Adrenal gland (tissue), 12 donors: ENCODE data around the gene ZPBP2. TPM values are rescaled to one million over a fixed set of nuclear protein-coding genes. Genes with fewer than 3 reads are reported as not detected.
"Not testable (repeated sequence)": the region's sequence is repeated elsewhere in the genome, so short reads cannot be mapped to it uniquely, and the experiment has no call there.

ENCODE experiments used
- DNase-seq, 7 donors: peaks; one replicate each; pipeline ENCODE4 v3.0.0-alpha.2; 2019 to 2020
- H3K27ac ChIP-seq, 5 donors: fragments of 200-600 bp; sonication (generic) in 4 of 5; 1 replicate in 3 of 5; 2 replicates in 2 of 5; pipeline versions ENCODE4 v1.5.1 to v1.8.0; 2016 to 2020; ENCODE audit warnings: mild to moderate bottlenecking in 1 of 5
- H3K27me3 ChIP-seq: fragments of 200-600 bp; 2 replicates; pipeline ENCODE4 v1.8.0; 2021
- H3K36me3 ChIP-seq, 2 donors: fragments of 200-600 bp; replicated peaks in 1 of 2; 1 replicate in 1 of 2; 2 replicates in 1 of 2; pipeline versions ENCODE4 v1.5.1 to v1.8.0; 2018 to 2022
- H3K4me1 ChIP-seq, 2 donors: fragments of 200-600 bp; replicated peaks in 1 of 2; 1 replicate in 1 of 2; 2 replicates in 1 of 2; pipeline versions ENCODE4 v1.5.1 to v1.8.0; 2018 to 2021
- H3K4me3 ChIP-seq, 4 donors: fragments of 200-600 bp; sonication (generic) in 3 of 4; one replicate each; pipeline ENCODE4 v1.5.1; 2016 to 2018
- H3K9me3 ChIP-seq, 3 donors: fragments of 200-600 bp; sonication (generic) in 1 of 3; replicated peaks in 1 of 3; 1 replicate in 2 of 3; 2 replicates in 1 of 3; pipeline versions ENCODE4 v1.5.1 to v1.8.0; 2016 to 2021
- POLR2A ChIP-seq, 2 donors: fragments of 450-650 bp; IDR thresholded peaks; one replicate each; pipeline ENCODE4 v1.6.1; 2017; ENCODE audit warnings: antibody characterized with exemption in 2 of 2, mild to moderate bottlenecking in 2 of 2, moderate library complexity in 1 of 2
- WGBS, 4 donors: extraction: QIAGEN DNeasy Blood & Tissue Kit in 2 of 4; methylation state at CpG; one replicate each; pipeline versions ENCODE4 v1.1.5 to v1.1.7; 2013 to 2017; 5-methylcytosine and 5-hydroxymethylcytosine counted together
- intact Hi-C, 2 donors: fragments of 100-400 bp; cut with DNase I; formaldehyde crosslinking; loops; one replicate each; pipeline versions ENCODE4 v1.14.1 to v1.15.0; 2022 to 2023
- polyA plus RNA-seq, 3 donors: library from polyadenylated mRNA; stranded (reverse); fragments of 200-250 nt in 2 of 3; fragments of 350-450 nt in 1 of 3; fragmentation: Illumina TruSeq in 1 of 3; extraction: RNeasy Lipid Tissue Mini Kit (QIAGEN cat#74804) in 1 of 3; gene quantifications; one replicate each; pipeline ENCODE4 v1.2.3, GENCODE V29; 2013 to 2014
- total RNA-seq, 9 donors: library from RNA; depleted of rRNA in 4 of 9; stranded (reverse); fragments of >200 nt in 4 of 9; fragments of 120-200 nt in 1 of 9; fragmentation: NEBNext Ultra II Directional in 1 of 9; extraction: Animal tissue kit (Norgen Biotek cat#: 25700) in 1 of 9; gene quantifications; one replicate each; pipeline versions ENCODE4 v1.1.0 to v1.2.4, GENCODE V29; 2013 to 2023
- TF ChIP-seq, protein P1 (sequence below), 6 experiments: fragments of 450-650 bp in 4 of 6; fragments of 200-600 bp in 2 of 6; sonication (generic) in 1 of 6; IDR thresholded peaks; 1 replicate in 5 of 6; 2 replicates in 1 of 6; pipeline versions ENCODE4 v1.5.1 to v1.8.0; 2016 to 2021; ENCODE audit warnings: antibody characterized with exemption in 6 of 6, mild to moderate bottlenecking in 2 of 6, moderate library complexity in 1 of 6
- donor health status: healthy with polysubstance abuse.
- donor health status: Bipolar disorder and iron deficiency.
- donor health status: DM: yes; HTN: yes; CAD: no.
- donor health status: DM: no; HTN: no; CAD: no.
- donor health status: DM: no; HTN: no; CAD: no.
- donor health status: DM: yes; HTN: yes; CAD: no.

Gene ZPBP2
- total and polyA plus RNA-seq, 12 donors, result not detected

DNA sequence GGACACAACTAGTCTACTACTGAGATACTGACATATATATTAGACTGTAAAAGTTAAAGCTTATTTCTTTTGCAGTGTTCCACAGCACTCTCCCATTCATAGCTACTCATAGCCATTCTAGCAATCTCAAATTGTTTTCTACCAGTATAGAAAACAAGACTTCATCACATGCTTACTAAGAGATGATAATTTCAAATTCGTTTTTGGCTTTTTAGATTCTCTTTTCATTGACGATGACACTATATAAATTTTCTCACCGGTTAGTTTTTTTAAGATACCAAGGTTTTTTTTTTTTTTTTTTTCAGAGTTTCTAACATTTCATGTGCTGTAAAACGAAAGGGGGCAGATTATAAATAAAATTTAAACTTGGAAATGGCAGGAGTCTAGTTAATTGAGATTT, 21.8 kb upstream of the ZPBP2 start:
- intact Hi-C loops, result no loop called here
- 58 to 63% (median 60%) methylated on average over 4 of the region's 4 CpGs for WGBS, 4 donors
- peaks cover 41% of the 10 kb centered on the region for H3K27me3 ChIP-seq
- DNase-seq, result no peak
- no peak overlapping the region for H3K4me3 ChIP-seq
- H3K36me3 ChIP-seq, result no peaks in the 10 kb centered on the region
- no peak overlapping the region for H3K27ac ChIP-seq
- no peaks in the 10 kb centered on the region for H3K9me3 ChIP-seq
- TF ChIP-seq, protein P1, sequence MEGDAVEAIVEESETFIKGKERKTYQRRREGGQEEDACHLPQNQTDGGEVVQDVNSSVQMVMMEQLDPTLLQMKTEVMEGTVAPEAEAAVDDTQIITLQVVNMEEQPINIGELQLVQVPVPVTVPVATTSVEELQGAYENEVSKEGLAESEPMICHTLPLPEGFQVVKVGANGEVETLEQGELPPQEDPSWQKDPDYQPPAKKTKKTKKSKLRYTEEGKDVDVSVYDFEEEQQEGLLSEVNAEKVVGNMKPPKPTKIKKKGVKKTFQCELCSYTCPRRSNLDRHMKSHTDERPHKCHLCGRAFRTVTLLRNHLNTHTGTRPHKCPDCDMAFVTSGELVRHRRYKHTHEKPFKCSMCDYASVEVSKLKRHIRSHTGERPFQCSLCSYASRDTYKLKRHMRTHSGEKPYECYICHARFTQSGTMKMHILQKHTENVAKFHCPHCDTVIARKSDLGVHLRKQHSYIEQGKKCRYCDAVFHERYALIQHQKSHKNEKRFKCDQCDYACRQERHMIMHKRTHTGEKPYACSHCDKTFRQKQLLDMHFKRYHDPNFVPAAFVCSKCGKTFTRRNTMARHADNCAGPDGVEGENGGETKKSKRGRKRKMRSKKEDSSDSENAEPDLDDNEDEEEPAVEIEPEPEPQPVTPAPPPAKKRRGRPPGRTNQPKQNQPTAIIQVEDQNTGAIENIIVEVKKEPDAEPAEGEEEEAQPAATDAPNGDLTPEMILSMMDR (IDR thresholded peaks at IDR 0.05), result no peak
- TF ChIP-seq POLR2A (IDR thresholded peaks at IDR 0.05), result no peak
- no peaks in the 10 kb centered on the region for H3K4me1 ChIP-seq

DNA sequence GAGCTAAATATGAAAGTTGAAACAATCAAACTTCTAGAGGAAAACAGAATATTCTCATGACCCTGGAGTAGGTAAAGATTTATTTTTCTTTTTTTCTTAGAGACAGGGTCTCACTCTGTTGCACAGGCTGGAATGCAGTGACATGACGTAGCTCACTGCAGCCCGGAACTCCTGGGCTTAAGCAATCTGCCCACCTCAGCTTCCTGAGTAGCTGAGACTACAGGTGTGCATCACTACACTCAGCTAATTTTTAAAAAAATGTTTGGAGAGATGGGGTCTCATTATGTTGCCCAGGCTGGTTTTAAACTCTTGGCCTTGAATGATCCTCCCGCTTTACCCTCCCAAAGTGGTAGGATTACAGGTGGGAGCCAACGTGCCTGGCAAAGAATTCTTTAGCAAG, 19.4 kb upstream of the ZPBP2 start:
- no peaks in the 10 kb centered on the region for H3K9me3 ChIP-seq
- no peaks in the 10 kb centered on the region for H3K4me1 ChIP-seq
- peaks cover 24% of the 10 kb centered on the region for H3K27me3 ChIP-seq
- DNase-seq, result no peak
- H3K4me3 ChIP-seq, result no peak overlapping the region
- H3K27ac ChIP-seq, result no peak overlapping the region
- TF ChIP-seq, protein P1 (IDR thresholded peaks at IDR 0.05), result no peak
- intact Hi-C loops, result no loop called here
- WGBS, 4 donors, result 62 to 76% (median 72%) methylated on average over 4 of the region's 4 CpGs
- no peaks in the 10 kb centered on the region for H3K36me3 ChIP-seq

DNA sequence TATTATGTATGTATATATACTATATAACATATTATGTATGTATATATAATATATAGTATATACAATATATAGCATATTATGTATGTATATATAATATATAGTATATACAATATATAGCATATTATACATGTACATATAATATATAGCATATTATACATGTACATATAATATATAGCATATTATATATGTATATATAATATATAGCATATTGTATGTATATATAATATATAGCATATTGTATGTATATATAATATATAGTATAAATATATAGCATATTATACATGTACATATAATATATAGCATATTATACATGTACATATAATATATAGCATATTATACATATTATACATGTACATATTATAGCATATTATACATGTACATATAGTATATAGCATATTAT, 17.8 kb upstream of the ZPBP2 start:
- H3K4me1 ChIP-seq, H3K27ac ChIP-seq, intact Hi-C loops, H3K4me3 ChIP-seq, H3K36me3 ChIP-seq, H3K9me3 ChIP-seq, DNase-seq: not testable (repeated sequence)
- peaks cover 16% of the 10 kb centered on the region for H3K27me3 ChIP-seq

DNA sequence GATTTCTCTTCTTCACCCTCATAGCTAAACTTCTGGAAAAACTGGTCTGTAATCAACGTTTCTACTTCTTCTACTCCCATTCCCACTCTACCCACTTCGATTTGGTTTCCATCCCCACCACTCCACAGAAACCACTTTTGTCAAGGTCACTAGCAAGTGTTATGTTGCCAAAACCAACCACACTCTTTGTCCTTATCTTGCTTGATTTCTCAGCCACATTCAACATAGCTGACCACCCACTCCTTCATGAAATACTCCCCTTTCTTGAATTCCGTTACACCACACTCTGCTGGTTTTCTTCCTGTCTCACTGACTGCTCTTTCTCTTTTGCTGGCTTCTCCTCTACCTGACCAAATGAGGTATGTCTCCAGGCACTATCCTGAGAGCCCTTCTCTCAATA, 15.8 kb upstream of the ZPBP2 start:
- peaks cover 7% of the 10 kb centered on the region for H3K27me3 ChIP-seq
- H3K36me3 ChIP-seq, result no peaks in the 10 kb centered on the region
- no peaks in the 10 kb centered on the region for H3K4me1 ChIP-seq
- H3K27ac ChIP-seq, result no peak overlapping the region
- WGBS, 4 donors, result 40 to 44% (median 40%) methylated on average over 3 of the region's 3 CpGs
- DNase-seq, result no peak
- no peak for TF ChIP-seq POLR2A (IDR thresholded peaks at IDR 0.05)
- TF ChIP-seq, protein P1 (IDR thresholded peaks at IDR 0.05), result no peak
- no peaks in the 10 kb centered on the region for H3K9me3 ChIP-seq
- no peak overlapping the region for H3K4me3 ChIP-seq
- intact Hi-C loops, result no loop called here

DNA sequence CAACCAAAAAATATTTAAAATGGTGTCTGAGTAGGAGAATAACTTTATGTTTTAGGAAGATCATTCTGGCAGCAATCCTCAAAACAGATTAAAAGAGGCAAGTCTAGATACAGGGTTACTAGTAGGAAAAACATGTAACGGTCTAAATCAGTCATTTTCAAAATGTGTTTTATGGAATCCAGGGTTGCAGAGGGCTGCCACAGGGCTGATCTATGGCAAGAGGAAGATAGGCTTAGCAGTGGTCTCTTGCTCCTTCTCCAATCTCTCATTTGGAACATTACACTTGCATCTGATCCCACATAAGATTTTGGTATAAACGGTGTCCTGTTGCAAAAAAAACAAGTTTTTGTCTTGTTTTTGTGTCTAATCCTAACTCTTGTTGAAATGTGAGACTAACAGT, 13.1 kb upstream of the ZPBP2 start:
- 49 to 57% (median 55%) methylated on average over 2 of the region's 2 CpGs for whole genome bisulfite sequencing, 4 donors
- Histone ChIP-seq H3K4me3 (no peak overlapping the region), H3K27ac (no peak overlapping the region), H3K27me3 (peaks cover 29% of the 10 kb centered on the region), H3K9me3 (no peaks in the 10 kb centered on the region), H3K4me1 (no peaks in the 10 kb centered on the region), H3K36me3 (no peaks in the 10 kb centered on the region)
- DNase-seq, result no peak
- intact Hi-C loops, result no loop called here
- TF ChIP-seq POLR2A (IDR thresholded peaks at IDR 0.05), result no peak
- TF ChIP-seq, protein P1 (IDR thresholded peaks at IDR 0.05), result no peak

GRCh38 chr17:39855911-39856649, 11.9 kb upstream of the ZPBP2 start:
- H3K36me3 ChIP-seq, intact Hi-C loops, H3K9me3 ChIP-seq, H3K4me3 ChIP-seq, H3K4me1 ChIP-seq, H3K27ac ChIP-seq, DNase-seq: not testable (repeated sequence)
- WGBS, 4 donors, result 81 to 91% (median 84%) methylated on average over 9 of the region's 9 CpGs
- peaks cover 39% of the 10 kb centered on the region for H3K27me3 ChIP-seq
